GOT3 (cell line): ENCODE data around the gene LCE5A.
"Not testable (repeated sequence)": the region's sequence is repeated elsewhere in the genome, so short reads cannot be mapped to it uniquely, and the experiment has no call there.

Experiments used
- DNase-seq: peaks from one replicate; lab custom pipeline; 2025; ENCODE audit warnings: mixed read lengths; lab: John Stamatoyannopoulos, UW

Gene LCE5A

DNA sequence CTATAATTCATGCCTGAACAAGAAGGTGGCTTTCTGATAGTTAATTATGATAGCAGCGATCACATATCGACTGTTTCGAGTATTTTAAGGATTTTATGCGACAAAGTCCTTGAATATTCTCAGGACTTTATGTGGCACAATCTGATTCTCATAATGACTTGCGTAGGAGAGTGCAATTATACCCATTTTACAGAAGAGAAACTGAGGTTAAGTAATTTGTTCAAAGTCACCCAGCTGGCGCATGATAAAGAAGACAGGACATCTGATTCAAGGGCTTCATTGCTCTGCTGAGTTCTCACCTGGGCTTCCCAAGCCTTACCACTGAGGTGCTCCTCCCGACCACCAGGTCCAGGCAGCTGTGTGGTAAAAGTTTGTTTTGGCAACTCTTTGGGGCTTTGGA lies 5.5 kb downstream of the LCE5A start:
- no peak for DNase-seq

DNA sequence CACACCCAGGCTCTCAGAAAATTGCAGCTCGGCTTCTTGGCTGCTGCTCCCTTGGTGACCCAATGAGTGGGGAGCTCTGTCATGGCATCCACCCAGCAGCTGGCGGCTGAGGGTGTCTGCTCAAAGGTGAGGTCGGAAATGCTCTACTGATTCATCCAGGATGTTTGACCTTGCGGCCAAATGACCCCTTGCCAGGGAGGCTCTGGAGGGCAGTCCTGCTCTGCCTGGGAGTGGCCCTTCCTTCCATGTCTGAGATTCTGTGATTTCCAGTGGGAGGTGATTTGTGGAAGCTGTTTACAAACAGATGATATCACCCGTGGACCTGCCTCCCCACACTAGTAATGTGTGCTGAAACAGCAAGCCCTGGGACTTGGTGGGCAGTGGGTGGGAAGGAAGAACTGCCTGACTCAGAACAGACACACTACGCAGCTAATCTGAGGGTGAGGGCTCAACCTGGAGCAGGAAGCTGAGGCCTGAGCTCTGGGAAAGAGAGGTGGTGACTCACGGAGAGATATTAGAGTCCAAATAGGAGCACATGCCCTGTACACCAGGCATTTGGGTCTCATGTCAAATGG lies 6.7 kb downstream of the LCE5A start:
- DNase-seq = no peak

DNA sequence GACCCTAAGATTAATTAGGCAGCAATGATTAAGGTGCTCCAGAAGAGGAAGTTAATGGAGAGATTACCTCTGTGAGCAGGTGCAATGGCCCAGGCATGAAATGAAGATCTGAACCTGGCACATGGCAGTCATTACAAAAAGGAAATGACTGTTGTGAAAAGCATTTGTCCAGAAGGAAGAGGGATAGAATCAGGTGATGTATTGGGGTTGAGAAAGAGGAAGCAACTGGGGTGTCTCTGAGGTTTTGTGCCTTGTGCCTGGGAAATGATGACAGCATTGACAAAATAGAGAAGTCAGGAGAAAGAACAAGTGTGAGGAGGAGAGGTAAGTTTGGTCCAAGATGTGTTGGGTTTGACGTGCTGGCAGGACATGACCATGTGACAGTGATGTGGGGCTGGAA lies 9.2 kb downstream of the LCE5A start:
- no peak for DNase-seq

DNA sequence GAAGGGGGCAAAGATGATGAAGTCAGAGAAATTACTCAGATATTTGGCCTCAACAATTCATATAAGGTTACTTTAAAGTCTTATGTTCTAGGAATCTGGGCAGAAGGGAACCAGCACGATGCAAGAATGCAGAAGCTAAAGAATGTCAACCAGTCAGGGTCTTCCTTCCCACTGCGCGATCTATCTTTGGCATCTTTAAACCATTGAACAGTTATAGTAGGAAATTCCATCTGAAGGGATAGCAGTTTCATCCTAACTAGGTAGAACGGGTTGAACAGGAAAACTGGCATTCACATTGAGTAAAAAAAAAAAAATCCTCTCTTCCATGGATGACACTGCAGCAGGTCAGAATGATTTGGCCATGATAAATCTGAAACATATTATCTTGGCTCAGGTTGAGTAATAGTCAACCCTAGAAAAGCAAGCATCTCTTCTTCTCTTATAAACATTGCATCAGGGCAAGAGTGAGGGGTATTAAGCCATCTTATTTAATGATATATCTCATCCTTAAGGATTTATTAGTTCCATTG lies 10.0 kb downstream of the LCE5A start:
- no peak for DNase-seq

DNA sequence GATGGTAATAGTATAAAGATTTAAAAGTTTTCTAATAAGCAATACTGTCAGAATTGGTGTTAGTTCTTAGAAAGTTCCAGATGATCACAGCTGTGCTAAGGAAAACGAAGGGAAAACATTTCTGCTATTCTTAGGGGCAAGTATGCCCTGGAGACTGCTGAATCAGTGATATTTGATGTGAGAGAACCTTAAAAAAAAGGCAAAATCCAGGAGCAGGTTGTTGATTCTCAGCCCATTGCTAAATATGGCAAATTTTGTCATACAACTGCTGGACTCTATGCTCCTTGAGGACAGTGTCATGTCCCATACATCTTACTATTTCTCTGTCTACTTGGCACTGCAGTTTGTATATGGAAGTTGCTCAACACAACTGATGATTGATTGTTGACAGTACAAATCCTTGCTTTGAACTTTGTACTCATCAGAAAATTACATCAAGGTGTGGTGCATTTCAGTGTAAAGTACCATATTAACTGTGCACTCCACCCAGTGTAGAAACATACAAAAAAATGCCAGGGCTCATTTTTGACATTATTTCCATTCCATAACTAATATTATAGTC lies 14.6 kb downstream of the LCE5A start:
- DNase-seq = no peak

DNA sequence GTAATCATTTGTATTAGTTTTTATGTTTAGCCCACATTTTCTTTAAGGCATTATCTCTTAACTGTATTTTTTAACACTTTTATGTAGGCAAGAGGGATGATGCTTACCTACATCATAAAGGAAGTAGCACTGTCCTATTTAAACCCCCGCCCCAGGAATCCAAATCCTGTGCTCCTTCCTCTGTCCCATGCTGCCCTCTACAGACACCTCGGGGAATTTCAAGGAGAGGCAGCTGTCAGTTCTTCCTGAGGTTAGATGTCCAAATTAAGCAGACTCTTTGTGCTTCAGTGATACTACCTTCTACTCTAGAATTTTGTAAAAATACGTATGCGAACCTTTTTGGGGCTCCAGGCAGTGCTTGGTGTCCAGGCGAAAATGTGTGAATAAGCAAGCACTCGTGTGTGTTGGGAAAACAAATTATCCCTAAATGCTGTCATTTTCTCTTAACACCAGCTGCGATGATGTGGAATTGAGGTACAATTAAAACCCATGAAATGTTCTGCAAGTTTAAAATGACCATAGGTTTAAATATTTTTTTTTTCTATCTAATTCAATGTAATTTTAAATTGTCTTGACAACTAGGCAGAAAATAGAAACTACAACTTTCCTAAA lies 22.8 kb downstream of the LCE5A start:
- DNase-seq = no peak

DNA sequence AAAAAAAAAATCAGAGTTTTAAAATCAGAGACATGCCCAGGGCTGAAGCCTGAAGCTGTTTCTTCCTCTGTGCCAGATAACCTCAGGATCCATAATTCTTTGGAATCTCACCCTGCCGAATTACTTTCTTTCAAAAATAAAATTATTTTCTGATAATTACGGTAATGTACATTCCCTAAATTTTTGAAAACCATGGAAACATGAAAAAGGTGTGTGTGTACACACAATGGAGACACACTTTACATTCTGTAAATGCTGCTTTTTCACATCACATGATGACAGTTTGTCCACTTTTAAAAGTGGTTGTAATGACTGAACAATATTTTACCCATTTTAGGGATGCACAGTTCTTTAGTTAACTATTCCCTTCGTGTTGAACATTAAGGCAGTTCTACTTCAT lies 25.2 kb downstream of the LCE5A start:
- DNase-seq = no peak

DNA sequence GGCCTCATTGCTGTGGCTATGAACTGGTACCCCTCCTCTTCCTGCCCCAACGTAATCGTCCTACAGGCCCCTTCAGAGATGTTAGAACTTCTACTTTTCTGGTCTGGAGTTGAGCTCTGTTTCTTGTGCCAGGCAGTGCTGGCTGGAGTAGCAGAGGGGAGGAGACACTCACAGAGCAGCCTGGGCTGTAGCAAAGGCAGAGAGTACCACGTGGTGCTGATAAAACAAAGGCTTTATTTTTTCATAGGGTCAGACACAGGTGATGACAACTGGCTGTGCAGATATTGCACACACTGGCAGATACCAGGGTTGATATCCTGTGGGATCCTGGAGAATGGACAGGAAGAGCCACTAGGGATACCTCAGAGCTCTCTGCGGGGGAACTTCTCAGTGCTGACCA lies 26.9 kb downstream of the LCE5A start:
- no peak for DNase-seq

DNA sequence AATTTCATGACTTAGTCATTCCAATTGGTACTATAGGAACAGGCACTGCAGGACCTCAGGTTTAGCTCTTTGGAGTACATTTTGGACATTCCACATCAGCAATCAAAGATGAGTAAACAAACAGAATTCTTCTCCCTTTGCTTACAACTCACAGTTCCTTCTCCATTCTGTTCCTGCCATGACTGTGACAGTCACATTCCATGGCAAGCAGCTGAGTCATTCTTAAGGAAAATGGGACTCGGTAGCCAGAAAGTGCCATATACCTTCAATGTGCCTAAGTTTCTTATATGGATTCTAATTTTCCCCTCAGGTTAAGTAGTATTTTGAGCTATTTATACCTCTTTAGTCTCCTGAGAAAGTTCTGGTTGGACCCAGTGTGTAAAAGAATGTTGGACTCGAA lies 29.3 kb downstream of the LCE5A start:
- no peak for DNase-seq

DNA sequence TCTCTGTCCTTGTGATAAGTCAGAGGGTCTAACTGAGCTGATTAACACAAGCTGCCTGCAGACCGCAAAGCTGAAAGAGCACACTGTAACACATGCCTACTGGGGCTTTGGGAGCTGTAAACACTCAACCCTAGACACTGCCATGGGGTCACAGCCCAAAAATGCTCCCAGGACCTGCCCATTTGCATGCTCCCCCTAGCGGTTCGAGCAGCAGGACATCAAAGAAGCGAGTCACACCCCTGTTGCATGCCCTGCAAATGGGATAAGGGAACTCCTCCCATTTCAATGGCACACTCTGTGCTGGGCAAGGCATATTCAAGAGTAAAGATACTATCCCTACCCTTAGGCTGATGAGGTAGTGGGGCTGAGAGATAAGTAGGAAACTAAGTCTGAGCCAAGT lies 33.2 kb downstream of the LCE5A start:
- no peak for DNase-seq

DNA sequence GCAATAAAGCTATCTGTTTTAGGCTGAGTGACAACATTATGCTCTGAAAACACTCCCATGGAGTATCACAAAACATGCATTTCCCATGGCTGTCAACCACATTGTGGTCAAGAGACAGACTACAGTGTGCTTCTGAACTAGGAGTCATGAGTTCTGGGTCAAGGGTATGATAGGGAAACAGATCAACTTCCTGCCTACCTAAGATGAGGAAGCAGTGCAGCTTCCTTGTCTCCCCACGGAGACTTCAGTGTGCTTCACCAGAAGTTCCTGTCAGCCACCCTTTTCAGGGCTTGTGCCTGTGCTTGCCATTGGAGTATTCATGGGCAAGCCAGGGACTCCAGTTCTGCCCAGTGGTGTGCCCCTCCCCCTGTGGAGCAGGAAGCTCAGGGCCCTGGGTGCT lies 36.1 kb downstream of the LCE5A start:
- DNase-seq = no peak

DNA sequence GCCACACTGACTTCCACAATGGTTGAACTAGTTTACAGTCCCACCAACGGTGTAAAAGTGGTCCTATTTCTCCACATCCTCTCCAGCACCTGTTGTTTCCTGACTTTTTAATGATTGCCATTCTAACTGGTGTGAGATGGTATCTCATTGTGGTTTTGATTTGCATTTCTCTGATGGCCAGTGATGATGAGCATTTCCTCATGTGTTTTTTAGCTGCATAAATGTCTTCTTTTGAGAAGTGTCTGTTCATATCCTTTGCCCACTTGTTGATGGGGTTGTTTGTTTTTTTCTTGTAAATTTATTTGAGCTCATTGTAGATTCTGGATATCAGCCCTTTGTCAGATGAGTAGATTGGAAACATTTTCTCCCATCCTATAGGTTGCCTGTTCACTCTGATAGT lies 37.8 kb downstream of the LCE5A start:
- not testable (repeated sequence) for DNase-seq
